GM12878 (cell line): Measurements from ENCODE around the gene CDH15. TPM values are rescaled to one million over a fixed set of nuclear protein-coding genes. Genes with fewer than 3 reads are reported as not detected.
A peak's percentile ranks its signal among the peaks of the same experiment; 100 is the strongest.

ENCODE experiments used
- ATAC-seq: fragments of 200-7000 bp; cut with Tn5 transposase; 3 replicates; pipeline ENCODE4 v1.9.1; 2020; ENCODE audit warnings: mild to moderate bottlenecking, moderate library complexity
- BruUV-seq: library from RNA; stranded (reverse); fragments of 400-500 nt; replicated peaks from 2 replicates; lab custom pipeline; 2021; lab: Mats Ljungman, UMichigan
- CTCF ChIA-PET: fragments of 300-600 bp; sonication (Branson Sonifier 250); formaldehyde crosslinking; extraction: SDS; loops from one replicate; lab custom pipeline; 2021; ENCODE audit warnings: inconsistent platforms; lab: Yijun Ruan, JAX
- POLR2A ChIA-PET: fragments of 350-600 bp; formaldehyde crosslinking; extraction: SDS; loops from one replicate; lab custom pipeline; 2021; ENCODE audit warnings: inconsistent platforms; lab: Charles Lee
- RAD21 ChIA-PET: fragments of 300-600 bp; sonication (Branson Sonifier 250); formaldehyde crosslinking; loops from one replicate; lab custom pipeline; 2023; ENCODE audit warnings: antibody characterized with exemption; ENCODE audit not compliant: unreplicated experiment; lab: Charles Lee
- SMC1A ChIA-PET: fragments of 300-600 bp; sonication (Branson Sonifier 250); formaldehyde crosslinking; loops from one replicate; lab custom pipeline; 2023; ENCODE audit not compliant: unreplicated experiment, uncharacterized antibody; lab: Charles Lee
- DNase-seq: peaks from one replicate; pipeline ENCODE4 v3.0.0-alpha.2; 2011; ENCODE audit warnings: low read depth, low spot score
- FAIRE-seq: peaks from 3 replicates; lab custom pipeline; 2011; peaks lifted over from hg19 to GRCh38; lab: Jason Lieb, UNC
- H2AFZ ChIP-seq: 2 replicates; pipeline ENCODE4 v1.6.0; 2011; ENCODE audit warnings: low read depth, low read length, control low read depth; ENCODE audit not compliant: control insufficient read depth
- H3K27ac ChIP-seq: 2 replicates; pipeline ENCODE4 v1.5.1; 2011; ENCODE audit warnings: control low read depth; ENCODE audit not compliant: control insufficient read depth, insufficient read depth
- H3K27me3 ChIP-seq, 2 experiments: replicated peaks in 1 of 2; 2 replicates each; pipeline versions ENCODE4 v1.6.0 to v1.6.1; 2011; ENCODE audit warnings: low read length in 1 of 2; ENCODE audit not compliant: control insufficient read depth in 2 of 2, insufficient read depth in 2 of 2
- H3K36me3 ChIP-seq, 2 experiments: 2 replicates each; pipeline ENCODE4 v1.5.1; 2011; ENCODE audit warnings: low read length in 1 of 2; ENCODE audit not compliant: control insufficient read depth in 2 of 2, insufficient read depth in 2 of 2
- H3K4me1 ChIP-seq: 2 replicates; pipeline ENCODE4 v1.6.1; 2011; ENCODE audit warnings: mild to moderate bottlenecking, low read length, moderate library complexity, mixed read lengths; ENCODE audit not compliant: control insufficient read depth, insufficient read depth
- H3K4me2 ChIP-seq: 2 replicates; pipeline ENCODE4 v1.6.0; 2011; ENCODE audit warnings: control low read depth; ENCODE audit not compliant: control insufficient read depth, insufficient read depth
- H3K4me3 ChIP-seq: fragments of 200-600 bp; sonication (generic); 2 replicates; pipeline ENCODE4 v1.5.1; 2016
- H3K79me2 ChIP-seq: 2 replicates; pipeline ENCODE4 v1.6.0; 2011; ENCODE audit warnings: low read length; ENCODE audit not compliant: control insufficient read depth, insufficient read depth
- H3K9ac ChIP-seq: 2 replicates; pipeline ENCODE4 v1.8.0; 2011; ENCODE audit warnings: low read length, control low read depth, mixed read lengths; ENCODE audit not compliant: control insufficient read depth, insufficient read depth
- H3K9me3 ChIP-seq: replicated peaks from 3 replicates; pipeline ENCODE4 v1.5.1; 2011; ENCODE audit warnings: mild to moderate bottlenecking, low read length; ENCODE audit not compliant: control insufficient read depth, insufficient read depth
- H4K20me1 ChIP-seq: 2 replicates; pipeline ENCODE4 v1.6.0; 2011; ENCODE audit not compliant: control insufficient read depth, insufficient read depth
- ATF7 ChIP-seq: fragments of 450-650 bp; IDR thresholded peaks from 2 replicates; pipeline ENCODE4 v1.6.1; 2016; ENCODE audit warnings: low read depth, mild to moderate bottlenecking
- CREB1 ChIP-seq: IDR thresholded peaks from 2 replicates; pipeline ENCODE4 v1.6.1; 2012; ENCODE audit warnings: low read depth, mild to moderate bottlenecking, inconsistent platforms
- JUNB ChIP-seq: IDR thresholded peaks from 2 replicates; pipeline ENCODE4 v1.6.1; 2016; ENCODE audit warnings: antibody characterized with exemption, mild to moderate bottlenecking
- KAT2A ChIP-seq: conservative IDR thresholded peaks from 2 replicates; pipeline ENCODE4 v1.6.1; 2011; ENCODE audit warnings: low read depth, low read length; ENCODE audit not compliant: control insufficient read depth
- MYB ChIP-seq: fragments of 150-350 bp; IDR thresholded peaks from 2 replicates; pipeline ENCODE4 v1.6.1; 2014; ENCODE audit warnings: mild to moderate bottlenecking, low read depth, low read length, borderline replicate concordance
- NKRF ChIP-seq: fragments of 450-650 bp; conservative IDR thresholded peaks from 2 replicates; pipeline ENCODE4 v1.6.1; 2017; ENCODE audit warnings: mild to moderate bottlenecking, moderate library complexity
- POLR2A ChIP-seq: IDR thresholded peaks from 2 replicates; pipeline ENCODE4 v1.6.1; 2011; ENCODE audit warnings: low read depth, mild to moderate bottlenecking, low read length
- RBBP5 ChIP-seq: fragments of 200-600 bp; sonication (generic); conservative IDR thresholded peaks from 2 replicates; pipeline ENCODE4 v1.6.1; 2016
- SIN3A ChIP-seq: IDR thresholded peaks from 2 replicates; pipeline ENCODE4 v1.6.1; 2012; ENCODE audit warnings: low read depth, low read length, improper control_type of control experiment
- TCF3 ChIP-seq: IDR thresholded peaks from 2 replicates; pipeline ENCODE4 v1.6.1; 2012; ENCODE audit warnings: low read depth, mild to moderate bottlenecking, low read length, borderline replicate concordance; ENCODE audit not compliant: insufficient read depth
- ZNF687 ChIP-seq: fragments of 450-650 bp; IDR thresholded peaks from 2 replicates; pipeline ENCODE4 v1.6.1; 2017; ENCODE audit warnings: mild to moderate bottlenecking, moderate library complexity
- WGBS: methylation state at CpG from one replicate; pipeline ENCODE4 v1.1.6; 2016; ENCODE audit warnings: low lambda C conversion rate; ENCODE audit not compliant: insufficient replicate concordance, insufficient coverage; ENCODE audit errors: missing lambda C conversion rate; 5-methylcytosine and 5-hydroxymethylcytosine counted together
- in situ Hi-C: fragments of 300-500 bp; cut with MboI; formaldehyde crosslinking; loops from 9 replicates; pipeline ENCODE4 v1.14.3; 2018; ENCODE audit warnings: mixed read lengths
- intact Hi-C: fragments of 100-400 bp; cut with micrococcal nuclease; formaldehyde crosslinking; loops from one replicate; pipeline ENCODE4 v1.14.2; 2022; ENCODE audit not compliant: unreplicated experiment
- polyA plus RNA-seq, 11 experiments: library from polyadenylated mRNA; depleted of rRNA in 4 of 11; unstranded in 6 of 11; stranded (reverse) in 5 of 11; fragments of >200 nt; fragmentation: Nextera tagmentation in 4 of 11; fragmentation: Illumina TruSeq in 1 of 11; extraction: Ambion mirVana in 4 of 11; extraction: Trizol in 1 of 11; gene quantifications; 1 replicate in 1 of 11; 2 replicates in 10 of 11; pipeline versions ENCODE4 v1.2.1 to v1.2.3, GENCODE V29; 2011 to 2016; ENCODE audit warnings: inconsistent platforms in 2 of 11, missing spikeins in 2 of 11, low read depth in 1 of 11
- total RNA-seq, 4 experiments: library from RNA; depleted of rRNA in 3 of 4; stranded (reverse); fragments of >200 nt in 3 of 4; fragmentation: Illumina TruSeq in 1 of 4; extraction: Trizol in 1 of 4; gene quantifications; 2 replicates each; pipeline versions ENCODE4 v1.2.1 to v1.2.3, GENCODE V29; 2013 to 2021
- TF ChIP-seq, protein P1 (sequence below): IDR thresholded peaks from 2 replicates; pipeline ENCODE4 v1.6.1; 2011; ENCODE audit warnings: borderline replicate concordance, low read depth, mild to moderate bottlenecking, moderate library complexity, mixed read lengths, low read length; ENCODE audit not compliant: insufficient read depth; ENCODE audit errors: extremely low read length

Gene CDH15
- total and polyA plus RNA-seq, 10 of the 15 experiments (the other 5 are each of a cell fraction or from before 2014, with no cell fraction given), result 0.02 to 0.06 TPM; not detected in 8

DNA sequence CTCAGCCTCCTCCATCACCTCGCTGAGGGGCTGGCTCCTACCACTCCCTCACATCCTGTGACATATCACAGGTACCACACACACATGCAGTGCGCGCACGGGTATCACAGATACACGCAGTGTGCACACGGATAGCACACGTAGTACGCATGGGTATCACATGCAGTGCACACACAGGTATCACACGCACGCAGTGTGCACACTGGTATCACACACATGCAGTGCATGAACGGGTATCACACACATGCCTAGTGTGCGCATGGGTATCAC lies 47.8 kb upstream of the CDH15 start:
- ChIA-PET CTCF (no interaction called here), SMC1A (no interaction called here), RAD21 (no interaction called here), POLR2A (no interaction called here)
- FAIRE-seq (no peak), DNase-seq (no peak), ATAC-seq (no peak)
- BruUV-seq, result no TSS peak
- intact Hi-C loops (no loop called here), in situ Hi-C loops (no loop called here)
- no peaks in the 10 kb centered on the region for H3K27me3 ChIP-seq
- TF ChIP-seq RBBP5 (no peak), POLR2A (0 out of 2 replicates have a peak, but pooled peaks have one; percentile 14), CREB1 (no peak), NKRF (no peak), SIN3A (no peak)
- H3K4me2 ChIP-seq, result no peak overlapping the region
- no peaks in the 10 kb centered on the region for H3K79me2 ChIP-seq
- peaks cover 7% of the 10 kb centered on the region; the same call in 1 of the 2 replicates for H3K4me1 ChIP-seq
- WGBS, result 92% methylated on average over 12 of the region's 12 CpGs
- no peak overlapping the region for H3K9ac ChIP-seq
- no peak overlapping the region for H3K27ac ChIP-seq
- H3K4me3 ChIP-seq, result no peak overlapping the region
- H2AFZ ChIP-seq, result no peak overlapping the region
- H3K36me3 ChIP-seq, result peaks cover 10 to 11% of the 10 kb centered on the region in 2 experiments; a peak in 3 of 4 replicates
- H4K20me1 ChIP-seq, result no peaks in the 10 kb centered on the region
- peaks cover under 1% of the 10 kb centered on the region; the same call in 2 of the 3 replicates for H3K9me3 ChIP-seq

DNA sequence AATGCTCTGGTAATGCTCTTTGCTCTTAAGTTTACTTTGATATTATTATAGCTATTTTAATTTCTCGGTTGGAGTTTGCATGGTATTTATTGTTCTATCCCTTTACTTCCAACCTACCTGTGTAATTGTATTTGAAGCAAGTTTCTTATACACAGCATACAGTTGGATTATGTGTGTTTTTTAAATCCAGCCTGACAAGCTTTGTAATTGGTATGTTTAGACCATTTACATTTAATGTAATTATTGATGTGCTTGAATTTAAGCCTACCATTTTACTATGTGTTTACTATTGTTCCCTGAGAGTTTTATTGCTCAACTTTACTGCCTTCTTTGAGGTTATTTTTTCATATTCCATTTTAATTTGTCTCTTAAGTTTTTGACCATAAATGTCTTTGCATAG lies 42.2 kb upstream of the CDH15 start:
- peaks cover 10 to 23% of the 10 kb centered on the region in 2 experiments for H3K36me3 ChIP-seq
- FAIRE-seq, result peak; percentile 56
- intact Hi-C loops, result no loop called here
- TF ChIP-seq, protein P1, sequence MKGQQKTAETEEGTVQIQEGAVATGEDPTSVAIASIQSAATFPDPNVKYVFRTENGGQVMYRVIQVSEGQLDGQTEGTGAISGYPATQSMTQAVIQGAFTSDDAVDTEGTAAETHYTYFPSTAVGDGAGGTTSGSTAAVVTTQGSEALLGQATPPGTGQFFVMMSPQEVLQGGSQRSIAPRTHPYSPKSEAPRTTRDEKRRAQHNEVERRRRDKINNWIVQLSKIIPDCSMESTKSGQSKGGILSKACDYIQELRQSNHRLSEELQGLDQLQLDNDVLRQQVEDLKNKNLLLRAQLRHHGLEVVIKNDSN, result no peak
- no peak for TF ChIP-seq ATF7
- TF ChIP-seq ZNF687, result no peak
- TF ChIP-seq JUNB, result no peak
- TF ChIP-seq MYB, result no peak
- TF ChIP-seq TCF3, result no peak
- TF ChIP-seq KAT2A, result no peak

More for the DNA sequence above, 42.2 kb upstream of the CDH15 start:
- ChIA-PET RAD21 (interaction anchor here (0.7 kb wide), 1 partner anchor 31 kb away, joined by 3 read pairs; no protein-coding TSS in a partner anchor), POLR2A (interaction anchor here (0.6 kb wide), 1 partner anchor 30 kb away, joined by 3 read pairs; no protein-coding TSS in a partner anchor), CTCF (interaction anchor here (1.0 kb wide), 1 partner anchor 38 kb away, joined by 3 read pairs; no protein-coding TSS in a partner anchor), SMC1A (no interaction called here)
- Histone ChIP-seq H3K9ac (no peak overlapping the region), H2AFZ (no peak overlapping the region), H3K27me3 (no peaks in the 10 kb centered on the region), H4K20me1 (no peaks in the 10 kb centered on the region), H3K4me3 (no peak overlapping the region), H3K4me2 (no peak overlapping the region), H3K79me2 (no peaks in the 10 kb centered on the region; the same call in 1 of the 2 replicates), H3K4me1 (0 out of 2 replicates have a peak, but pooled peaks cover 7% of the 10 kb centered on the region), H3K9me3 (peaks cover 13% of the 10 kb centered on the region), H3K27ac (no peak overlapping the region)
- DNase-seq, result no peak
- ATAC-seq, result no peak
- WGBS, result 100% methylated on average over 1 of the region's 1 CpG
- in situ Hi-C loops, result no loop called here
- BruUV-seq, result no TSS peak
